ENCODE data around the gene ADCYAP1R1.

The ADCYAP1R1 gene

DNA sequence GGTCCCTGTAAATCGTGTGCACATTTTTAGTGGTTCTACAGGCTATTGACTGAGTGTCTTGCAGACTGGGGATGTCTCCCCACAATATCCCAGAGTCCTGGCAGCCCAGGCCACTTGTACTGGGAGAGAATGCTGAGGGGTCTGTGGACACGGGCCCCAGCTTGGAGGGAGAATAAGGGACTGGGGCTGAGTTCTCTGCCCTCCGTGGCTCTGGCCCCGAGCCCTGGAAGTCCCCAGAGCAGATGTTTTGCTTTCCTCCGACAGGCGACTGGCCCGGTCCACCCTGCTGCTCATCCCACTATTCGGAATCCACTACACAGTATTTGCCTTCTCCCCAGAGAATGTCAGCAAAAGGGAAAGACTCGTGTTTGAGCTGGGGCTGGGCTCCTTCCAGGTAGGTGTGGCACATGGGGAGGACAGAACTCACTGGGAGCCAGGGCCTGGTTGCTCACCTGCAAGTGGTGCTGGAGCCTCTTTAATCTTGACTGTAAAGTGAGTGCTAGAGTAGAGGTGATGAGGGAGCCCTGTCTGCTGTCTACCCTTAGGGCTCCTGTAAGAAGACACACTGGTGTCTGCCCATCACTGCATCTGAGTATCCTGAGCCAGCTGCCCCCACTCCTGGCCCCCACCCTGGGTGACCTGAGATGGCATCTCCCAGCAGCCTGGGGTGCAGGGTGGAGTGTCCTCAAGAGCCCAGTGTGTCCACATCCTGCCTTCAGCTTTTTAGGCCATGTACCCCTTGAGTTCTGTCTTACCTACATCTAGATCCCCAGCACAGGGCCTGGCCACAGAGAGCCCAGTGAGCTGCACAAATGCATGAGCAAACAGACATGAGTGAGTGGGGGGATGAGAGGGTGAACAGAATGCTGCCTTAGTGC, 51.1 kb downstream of the ADCYAP1R1 start:
- in situ Hi-C loops (cut with HindIII; ENCODE audit: low sequenced_read_pairs): loop anchor here (25.0 kb wide), 1 partner anchor 141 kb away; the partner anchor contains the start of gene GHRHR

DNA sequence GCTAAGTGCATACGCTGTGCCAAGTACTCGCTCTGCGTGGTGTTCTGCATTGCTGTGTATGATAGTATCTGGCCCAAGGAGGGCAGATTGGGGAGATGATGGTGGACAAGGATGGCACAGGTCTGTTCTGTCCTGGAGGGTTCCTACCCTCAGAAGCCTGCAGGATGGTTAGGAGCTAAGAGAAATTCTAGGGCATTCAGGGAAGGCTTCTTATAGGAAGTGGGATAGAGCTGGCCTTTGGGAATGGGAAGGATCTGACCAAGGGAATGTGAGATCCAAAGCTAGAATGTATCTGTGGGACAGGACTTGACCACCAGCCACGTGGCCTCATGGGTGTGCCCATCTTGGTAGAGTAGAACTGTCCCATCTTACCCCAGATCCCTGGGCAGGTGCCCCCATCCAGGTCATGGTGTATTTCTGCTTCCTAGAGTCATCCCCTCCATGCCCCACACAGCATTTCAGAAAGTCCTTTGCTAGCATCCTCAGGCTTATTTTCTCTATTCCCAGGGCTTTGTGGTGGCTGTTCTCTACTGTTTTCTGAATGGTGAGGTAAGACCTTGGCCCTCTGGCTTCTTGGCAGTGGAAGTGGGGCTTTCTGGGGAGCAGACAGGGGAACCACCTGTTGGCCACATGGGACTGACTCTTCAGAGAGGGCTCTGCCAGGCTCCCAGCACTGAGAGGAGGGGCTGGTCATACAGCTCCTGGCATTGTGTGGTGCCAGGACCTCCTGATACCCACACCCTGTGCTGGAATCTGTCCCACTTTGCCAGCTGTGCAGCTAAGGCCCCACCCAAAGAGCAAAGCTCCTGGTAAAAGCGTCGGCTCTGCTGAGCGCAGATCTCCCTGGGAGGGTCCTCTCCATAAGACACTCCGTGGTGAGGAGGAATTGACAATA, 52.5 kb downstream of the ADCYAP1R1 start:
- in situ Hi-C loops (cut with HindIII; ENCODE audit: low sequenced_read_pairs): loop anchor here (25.0 kb wide), 1 partner anchor 142 kb away; the partner anchor contains the start of gene GHRHR

GRCh38 chr7:31105256-31105950, 53.3 kb downstream of the ADCYAP1R1 start:
- in situ Hi-C loops (cut with HindIII; ENCODE audit: low sequenced_read_pairs): loop anchor here (25.0 kb wide), 1 partner anchor 143 kb away; the partner anchor contains the start of gene GHRHR

DNA sequence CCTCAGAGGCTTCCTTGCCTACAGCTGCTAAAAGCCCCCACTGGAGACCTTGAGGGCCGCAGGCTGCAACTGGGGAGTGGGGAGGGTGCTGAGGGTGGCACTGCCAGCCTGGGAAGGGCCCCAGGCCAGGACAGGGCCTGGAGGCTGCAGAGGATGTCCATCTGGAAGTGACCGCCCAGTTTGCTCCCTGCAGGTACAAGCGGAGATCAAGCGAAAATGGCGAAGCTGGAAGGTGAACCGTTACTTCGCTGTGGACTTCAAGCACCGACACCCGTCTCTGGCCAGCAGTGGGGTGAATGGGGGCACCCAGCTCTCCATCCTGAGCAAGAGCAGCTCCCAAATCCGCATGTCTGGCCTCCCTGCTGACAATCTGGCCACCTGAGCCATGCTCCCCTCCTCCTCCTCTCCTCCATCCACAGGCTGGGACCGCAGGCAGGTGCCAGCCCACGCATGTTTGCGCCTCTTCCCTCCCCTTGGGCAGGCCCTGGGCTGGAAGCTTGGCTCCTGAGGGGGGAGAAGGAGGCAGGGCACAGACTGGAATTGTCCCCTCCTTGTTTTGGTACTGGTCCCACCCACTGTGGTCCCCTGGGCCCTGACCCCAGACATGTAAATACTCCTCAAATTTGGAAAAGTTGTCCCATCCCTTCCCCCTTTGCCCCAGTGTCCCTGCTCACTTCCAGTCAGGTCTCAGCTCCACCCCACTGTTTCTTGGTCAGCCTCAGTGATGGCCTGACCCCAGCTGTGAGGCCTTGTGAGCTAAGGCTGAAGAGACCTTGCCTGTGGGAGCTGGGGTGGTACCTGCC, 54.4 kb downstream of the ADCYAP1R1 start:
- in situ Hi-C loops (cut with HindIII; ENCODE audit: low sequenced_read_pairs): loop anchor here (25.0 kb wide), 1 partner anchor 144 kb away; the partner anchor contains the start of gene GHRHR

GRCh38 chr7:31107106-31108090, 55.3 kb downstream of the ADCYAP1R1 start:
- in situ Hi-C loops (cut with HindIII; ENCODE audit: low sequenced_read_pairs): loop anchor here (25.0 kb wide), 1 partner anchor 145 kb away; the partner anchor contains the start of gene GHRHR

GRCh38 chr7:31108097-31108657, 56.1 kb downstream of the ADCYAP1R1 start:
- in situ Hi-C loops (cut with HindIII; ENCODE audit: low sequenced_read_pairs): loop anchor here (25.0 kb wide), 1 partner anchor 146 kb away; the partner anchor contains the start of gene GHRHR

GRCh38 chr7:31109751-31110150, 57.6 kb downstream of the ADCYAP1R1 start:
- in situ Hi-C loops (cut with HindIII; ENCODE audit: low sequenced_read_pairs): loop anchor here (25.0 kb wide), 1 partner anchor 147 kb away; the partner anchor contains the start of gene GHRHR

GRCh38 chr7:31110331-31111108, 58.4 kb downstream of the ADCYAP1R1 start:
- in situ Hi-C loops (cut with HindIII; ENCODE audit: low sequenced_read_pairs): loop anchor here (25.0 kb wide), 1 partner anchor 148 kb away; the partner anchor contains the start of gene GHRHR

DNA sequence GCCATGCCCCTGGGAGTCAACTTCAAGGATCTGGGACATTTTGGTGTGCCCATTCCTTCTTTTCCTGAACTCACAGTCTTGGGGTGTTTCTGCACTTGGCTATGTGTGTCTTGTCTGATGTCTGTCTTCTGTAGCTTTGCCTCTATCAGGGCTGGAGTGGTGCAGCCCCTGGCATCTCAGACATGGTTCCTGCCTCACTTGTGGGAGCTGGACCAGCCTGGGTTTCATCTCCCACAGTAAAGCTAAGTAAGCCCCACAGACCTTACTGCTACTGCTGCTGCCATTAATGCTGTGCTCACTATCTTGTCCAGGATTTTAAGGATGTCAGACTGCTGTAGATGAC, 59.0 kb downstream of the ADCYAP1R1 start:
- in situ Hi-C loops (cut with HindIII; ENCODE audit: low sequenced_read_pairs): loop anchor here (25.0 kb wide), 1 partner anchor 149 kb away; the partner anchor contains the start of gene GHRHR

DNA sequence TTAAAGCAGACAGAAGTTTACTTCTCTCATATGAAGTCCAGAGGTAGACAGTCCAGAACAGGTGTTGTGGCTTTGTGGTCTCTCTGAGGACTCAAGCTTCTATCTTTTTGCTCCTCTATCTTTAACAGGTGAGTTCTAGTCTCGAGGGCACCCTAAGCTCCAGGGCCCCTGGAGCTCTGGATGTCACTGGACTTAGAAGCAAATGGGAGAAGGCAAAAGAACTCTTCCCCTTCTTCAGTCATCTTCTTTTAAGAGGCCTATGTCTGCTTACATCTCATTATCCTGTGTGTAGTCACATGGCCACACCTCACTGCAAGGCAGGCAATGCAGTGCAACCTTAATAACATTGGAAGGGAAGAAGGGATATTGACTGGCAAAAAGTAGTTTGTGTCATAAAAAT, 61.6 kb downstream of the ADCYAP1R1 start:
- in situ Hi-C loops (cut with HindIII; ENCODE audit: low sequenced_read_pairs): loop anchor here (25.0 kb wide), 1 partner anchor 151 kb away; the partner anchor contains the start of gene GHRHR

- in situ Hi-C loops (cut with HindIII; ENCODE audit: low sequenced_read_pairs): loop anchor here (25.0 kb wide), 1 partner anchor 152 kb away; the partner anchor contains the start of gene GHRHR
Observed at GRCh38 chr7:31114593-31115343, 62.7 kb downstream of the ADCYAP1R1 start.

- in situ Hi-C loops (cut with HindIII; ENCODE audit: low sequenced_read_pairs): loop anchor here (25.0 kb wide), 1 partner anchor 154 kb away; the partner anchor contains the start of gene GHRHR
Observed at GRCh38 chr7:31116615-31117014, 64.5 kb downstream of the ADCYAP1R1 start.

- in situ Hi-C loops (cut with HindIII; ENCODE audit: low sequenced_read_pairs): loop anchor here (25.0 kb wide), 1 partner anchor 157 kb away; the partner anchor contains the start of gene GHRHR
Observed at GRCh38 chr7:31119249-31119648, 67.1 kb downstream of the ADCYAP1R1 start.

- in situ Hi-C loops (cut with HindIII; ENCODE audit: low sequenced_read_pairs): loop anchor here (25.0 kb wide), 1 partner anchor 159 kb away; the partner anchor contains the start of gene GHRHR
Observed at GRCh38 chr7:31120800-31121513, 68.8 kb downstream of the ADCYAP1R1 start.

DNA sequence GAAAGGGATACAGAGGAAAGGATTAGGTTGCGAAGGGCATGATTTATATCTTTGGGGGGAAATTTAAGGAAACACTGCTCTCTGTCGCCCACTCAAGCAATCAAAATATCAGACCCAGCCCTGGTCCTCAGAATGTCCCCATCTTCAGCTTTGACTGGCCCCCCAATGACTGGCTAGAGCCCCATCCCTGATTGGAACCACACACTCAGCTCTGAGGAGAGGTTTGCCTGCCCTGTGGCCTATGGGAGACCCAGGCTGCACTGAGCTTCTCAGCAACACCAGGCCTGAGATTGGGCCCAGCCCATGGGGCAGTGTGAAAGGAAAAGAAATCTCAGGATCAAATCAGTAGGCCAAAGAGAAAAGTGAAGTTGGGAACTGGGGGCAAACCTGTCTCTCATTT, 69.5 kb downstream of the ADCYAP1R1 start:
- in situ Hi-C loops (cut with HindIII; ENCODE audit: low sequenced_read_pairs): loop anchor here (25.0 kb wide), 1 partner anchor 159 kb away; the partner anchor contains the start of gene GHRHR

All from endothelial cell of hepatic sinusoid (primary cell).